Measurements from ENCODE around the gene FRRS1L. TPM values are rescaled to one million over a fixed set of nuclear protein-coding genes. Genes with fewer than 3 reads are reported as not detected.
A peak's percentile ranks its signal among the peaks of the same experiment; 100 is the strongest.

The FRRS1L gene
- total RNA-seq, 1 experiment from 2014 or later, result 1.0 TPM

DNA sequence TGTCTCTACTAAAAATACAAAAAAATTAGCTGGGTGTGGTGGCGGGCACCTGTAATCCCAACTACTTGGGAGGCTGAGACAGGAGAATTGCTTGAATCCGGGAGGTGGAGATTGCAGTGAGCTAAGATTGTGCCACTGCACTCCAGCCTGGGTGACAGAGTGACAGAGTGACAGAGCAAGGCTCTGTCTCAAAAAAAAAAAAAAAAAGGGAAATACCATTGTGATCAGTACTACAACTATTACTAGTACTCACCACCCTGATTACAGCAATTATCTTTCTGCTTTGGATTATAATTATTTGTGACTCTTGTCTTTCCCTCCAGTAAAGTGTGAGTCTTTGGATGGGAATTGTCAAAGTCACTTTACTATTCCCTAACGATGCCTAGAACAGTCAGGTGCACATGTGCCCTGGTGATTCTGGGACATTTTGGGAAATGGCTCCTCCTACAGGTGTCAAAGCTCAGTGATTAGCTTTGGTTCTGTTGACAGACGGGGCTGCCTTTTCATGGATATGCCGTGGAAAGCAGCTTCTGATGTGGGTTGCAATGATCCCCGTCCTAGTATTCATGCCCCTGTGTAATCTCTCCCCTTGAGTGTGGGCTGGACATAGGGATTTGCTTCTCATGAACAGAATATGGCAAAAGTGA lies 31.8 kb upstream of the FRRS1L start:
- TF ChIP-seq, protein P1, sequence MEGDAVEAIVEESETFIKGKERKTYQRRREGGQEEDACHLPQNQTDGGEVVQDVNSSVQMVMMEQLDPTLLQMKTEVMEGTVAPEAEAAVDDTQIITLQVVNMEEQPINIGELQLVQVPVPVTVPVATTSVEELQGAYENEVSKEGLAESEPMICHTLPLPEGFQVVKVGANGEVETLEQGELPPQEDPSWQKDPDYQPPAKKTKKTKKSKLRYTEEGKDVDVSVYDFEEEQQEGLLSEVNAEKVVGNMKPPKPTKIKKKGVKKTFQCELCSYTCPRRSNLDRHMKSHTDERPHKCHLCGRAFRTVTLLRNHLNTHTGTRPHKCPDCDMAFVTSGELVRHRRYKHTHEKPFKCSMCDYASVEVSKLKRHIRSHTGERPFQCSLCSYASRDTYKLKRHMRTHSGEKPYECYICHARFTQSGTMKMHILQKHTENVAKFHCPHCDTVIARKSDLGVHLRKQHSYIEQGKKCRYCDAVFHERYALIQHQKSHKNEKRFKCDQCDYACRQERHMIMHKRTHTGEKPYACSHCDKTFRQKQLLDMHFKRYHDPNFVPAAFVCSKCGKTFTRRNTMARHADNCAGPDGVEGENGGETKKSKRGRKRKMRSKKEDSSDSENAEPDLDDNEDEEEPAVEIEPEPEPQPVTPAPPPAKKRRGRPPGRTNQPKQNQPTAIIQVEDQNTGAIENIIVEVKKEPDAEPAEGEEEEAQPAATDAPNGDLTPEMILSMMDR (IDR thresholded peaks at IDR 0.05), result 0 out of 2 replicates have a peak, but pooled peaks have one; percentile 11
- TF ChIP-seq NFE2L1 (CRISPR knock-in tag; IDR thresholded peaks at IDR 0.05) (no peak), ZBTB21 (CRISPR knock-in tag; IDR thresholded peaks at IDR 0.05; ENCODE audit: borderline replicate concordance) (no peak), FOXJ3 (CRISPR knock-in tag; IDR thresholded peaks at IDR 0.05; ENCODE audit: borderline replicate concordance) (no peak)
- no peak overlapping the region for H3K4me3 Mint-ChIP-seq

DNA sequence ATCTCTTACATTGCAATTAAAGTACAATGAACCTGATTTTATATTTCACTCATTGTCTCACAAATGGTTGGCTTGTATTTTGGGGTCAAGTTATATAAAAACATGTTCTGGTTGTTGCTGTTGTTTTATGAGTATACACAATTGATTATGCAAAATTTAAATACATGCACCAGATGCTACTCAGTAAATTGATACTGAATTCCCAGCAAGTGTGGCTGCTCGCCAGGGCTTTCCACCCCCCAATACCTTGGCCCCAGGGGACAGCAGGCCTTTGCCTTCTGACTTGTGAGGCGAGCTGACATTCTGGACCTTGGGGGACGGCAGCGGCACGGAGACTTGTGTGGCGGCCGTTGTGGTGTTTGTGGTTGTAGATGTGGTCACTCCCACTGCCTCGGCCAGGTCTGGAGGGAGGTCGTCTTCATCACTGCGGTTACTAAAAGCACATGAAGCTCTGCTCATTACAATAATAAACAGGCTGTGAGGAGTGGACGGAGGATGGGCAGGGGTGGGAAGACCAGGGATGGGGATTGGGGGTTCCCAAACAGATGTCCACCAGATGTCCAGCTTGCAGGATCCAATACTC lies 27.0 kb upstream of the FRRS1L start:
- no peak for ATAC-seq
- Mint-ChIP-seq H3K9me3 (no peaks in the 10 kb centered on the region), H3K4me1 (peaks cover 7% of the 10 kb centered on the region), H3K27me3 (ENCODE audit: low read depth) (peaks cover 3% of the 10 kb centered on the region; the same call in 1 of the 2 replicates), H3K4me3 (no peak overlapping the region), H3K27ac (no peak overlapping the region), H3K36me3 (no peaks in the 10 kb centered on the region)
- POLR2A ChIA-PET, result no interaction called here
- TF ChIP-seq, protein P2, sequence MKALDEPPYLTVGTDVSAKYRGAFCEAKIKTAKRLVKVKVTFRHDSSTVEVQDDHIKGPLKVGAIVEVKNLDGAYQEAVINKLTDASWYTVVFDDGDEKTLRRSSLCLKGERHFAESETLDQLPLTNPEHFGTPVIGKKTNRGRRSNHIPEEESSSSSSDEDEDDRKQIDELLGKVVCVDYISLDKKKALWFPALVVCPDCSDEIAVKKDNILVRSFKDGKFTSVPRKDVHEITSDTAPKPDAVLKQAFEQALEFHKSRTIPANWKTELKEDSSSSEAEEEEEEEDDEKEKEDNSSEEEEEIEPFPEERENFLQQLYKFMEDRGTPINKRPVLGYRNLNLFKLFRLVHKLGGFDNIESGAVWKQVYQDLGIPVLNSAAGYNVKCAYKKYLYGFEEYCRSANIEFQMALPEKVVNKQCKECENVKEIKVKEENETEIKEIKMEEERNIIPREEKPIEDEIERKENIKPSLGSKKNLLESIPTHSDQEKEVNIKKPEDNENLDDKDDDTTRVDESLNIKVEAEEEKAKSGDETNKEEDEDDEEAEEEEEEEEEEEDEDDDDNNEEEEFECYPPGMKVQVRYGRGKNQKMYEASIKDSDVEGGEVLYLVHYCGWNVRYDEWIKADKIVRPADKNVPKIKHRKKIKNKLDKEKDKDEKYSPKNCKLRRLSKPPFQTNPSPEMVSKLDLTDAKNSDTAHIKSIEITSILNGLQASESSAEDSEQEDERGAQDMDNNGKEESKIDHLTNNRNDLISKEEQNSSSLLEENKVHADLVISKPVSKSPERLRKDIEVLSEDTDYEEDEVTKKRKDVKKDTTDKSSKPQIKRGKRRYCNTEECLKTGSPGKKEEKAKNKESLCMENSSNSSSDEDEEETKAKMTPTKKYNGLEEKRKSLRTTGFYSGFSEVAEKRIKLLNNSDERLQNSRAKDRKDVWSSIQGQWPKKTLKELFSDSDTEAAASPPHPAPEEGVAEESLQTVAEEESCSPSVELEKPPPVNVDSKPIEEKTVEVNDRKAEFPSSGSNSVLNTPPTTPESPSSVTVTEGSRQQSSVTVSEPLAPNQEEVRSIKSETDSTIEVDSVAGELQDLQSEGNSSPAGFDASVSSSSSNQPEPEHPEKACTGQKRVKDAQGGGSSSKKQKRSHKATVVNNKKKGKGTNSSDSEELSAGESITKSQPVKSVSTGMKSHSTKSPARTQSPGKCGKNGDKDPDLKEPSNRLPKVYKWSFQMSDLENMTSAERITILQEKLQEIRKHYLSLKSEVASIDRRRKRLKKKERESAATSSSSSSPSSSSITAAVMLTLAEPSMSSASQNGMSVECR (CRISPR knock-in tag; IDR thresholded peaks at IDR 0.05; ENCODE audit: borderline replicate concordance), result no peak
- TF ChIP-seq NFE2L1 (CRISPR knock-in tag; IDR thresholded peaks at IDR 0.05) (no peak), SMAD3 (CRISPR knock-in tag; IDR thresholded peaks at IDR 0.05; ENCODE audit: borderline replicate concordance) (no peak), TCF7 (CRISPR knock-in tag; IDR thresholded peaks at IDR 0.05; ENCODE audit: low read depth) (no peak), MXD4 (CRISPR knock-in tag; IDR thresholded peaks at IDR 0.05; ENCODE audit: borderline replicate concordance) (no peak), ZBTB21 (CRISPR knock-in tag; IDR thresholded peaks at IDR 0.05; ENCODE audit: borderline replicate concordance) (no peak), ZNF219 (CRISPR knock-in tag; IDR thresholded peaks at IDR 0.05; ENCODE audit: borderline replicate concordance) (no peak), ESRRA (CRISPR knock-in tag; IDR thresholded peaks at IDR 0.05; ENCODE audit: borderline replicate concordance) (no peak)
- TF ChIP-seq, protein P3, sequence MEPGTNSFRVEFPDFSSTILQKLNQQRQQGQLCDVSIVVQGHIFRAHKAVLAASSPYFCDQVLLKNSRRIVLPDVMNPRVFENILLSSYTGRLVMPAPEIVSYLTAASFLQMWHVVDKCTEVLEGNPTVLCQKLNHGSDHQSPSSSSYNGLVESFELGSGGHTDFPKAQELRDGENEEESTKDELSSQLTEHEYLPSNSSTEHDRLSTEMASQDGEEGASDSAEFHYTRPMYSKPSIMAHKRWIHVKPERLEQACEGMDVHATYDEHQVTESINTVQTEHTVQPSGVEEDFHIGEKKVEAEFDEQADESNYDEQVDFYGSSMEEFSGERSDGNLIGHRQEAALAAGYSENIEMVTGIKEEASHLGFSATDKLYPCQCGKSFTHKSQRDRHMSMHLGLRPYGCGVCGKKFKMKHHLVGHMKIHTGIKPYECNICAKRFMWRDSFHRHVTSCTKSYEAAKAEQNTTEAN (CRISPR knock-in tag; IDR thresholded peaks at IDR 0.05), result no peak
- TF ChIP-seq, protein P4, sequence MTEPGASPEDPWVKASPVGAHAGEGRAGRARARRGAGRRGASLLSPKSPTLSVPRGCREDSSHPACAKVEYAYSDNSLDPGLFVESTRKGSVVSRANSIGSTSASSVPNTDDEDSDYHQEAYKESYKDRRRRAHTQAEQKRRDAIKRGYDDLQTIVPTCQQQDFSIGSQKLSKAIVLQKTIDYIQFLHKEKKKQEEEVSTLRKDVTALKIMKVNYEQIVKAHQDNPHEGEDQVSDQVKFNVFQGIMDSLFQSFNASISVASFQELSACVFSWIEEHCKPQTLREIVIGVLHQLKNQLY (CRISPR knock-in tag; IDR thresholded peaks at IDR 0.05), result no peak
- TF ChIP-seq, protein P5, sequence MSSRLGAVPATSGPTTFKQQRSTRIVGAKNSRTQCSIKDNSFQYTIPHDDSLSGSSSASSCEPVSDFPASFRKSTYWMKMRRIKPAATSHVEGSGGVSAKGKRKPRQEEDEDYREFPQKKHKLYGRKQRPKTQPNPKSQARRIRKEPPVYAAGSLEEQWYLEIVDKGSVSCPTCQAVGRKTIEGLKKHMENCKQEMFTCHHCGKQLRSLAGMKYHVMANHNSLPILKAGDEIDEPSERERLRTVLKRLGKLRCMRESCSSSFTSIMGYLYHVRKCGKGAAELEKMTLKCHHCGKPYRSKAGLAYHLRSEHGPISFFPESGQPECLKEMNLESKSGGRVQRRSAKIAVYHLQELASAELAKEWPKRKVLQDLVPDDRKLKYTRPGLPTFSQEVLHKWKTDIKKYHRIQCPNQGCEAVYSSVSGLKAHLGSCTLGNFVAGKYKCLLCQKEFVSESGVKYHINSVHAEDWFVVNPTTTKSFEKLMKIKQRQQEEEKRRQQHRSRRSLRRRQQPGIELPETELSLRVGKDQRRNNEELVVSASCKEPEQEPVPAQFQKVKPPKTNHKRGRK (CRISPR knock-in tag; IDR thresholded peaks at IDR 0.05; ENCODE audit: borderline replicate concordance), result no peak
- TF ChIP-seq, protein P6, sequence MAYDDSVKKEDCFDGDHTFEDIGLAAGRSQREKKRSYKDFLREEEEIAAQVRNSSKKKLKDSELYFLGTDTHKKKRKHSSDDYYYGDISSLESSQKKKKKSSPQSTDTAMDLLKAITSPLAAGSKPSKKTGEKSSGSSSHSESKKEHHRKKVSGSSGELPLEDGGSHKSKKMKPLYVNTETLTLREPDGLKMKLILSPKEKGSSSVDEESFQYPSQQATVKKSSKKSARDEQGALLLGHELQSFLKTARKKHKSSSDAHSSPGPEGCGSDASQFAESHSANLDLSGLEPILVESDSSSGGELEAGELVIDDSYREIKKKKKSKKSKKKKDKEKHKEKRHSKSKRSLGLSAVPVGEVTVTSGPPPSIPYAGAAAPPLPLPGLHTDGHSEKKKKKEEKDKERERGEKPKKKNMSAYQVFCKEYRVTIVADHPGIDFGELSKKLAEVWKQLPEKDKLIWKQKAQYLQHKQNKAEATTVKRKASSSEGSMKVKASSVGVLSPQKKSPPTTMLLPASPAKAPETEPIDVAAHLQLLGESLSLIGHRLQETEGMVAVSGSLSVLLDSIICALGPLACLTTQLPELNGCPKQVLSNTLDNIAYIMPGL (CRISPR knock-in tag; IDR thresholded peaks at IDR 0.05), result no peak
- no peak for DNase-seq (ENCODE audit: low spot score)
- CTCF ChIA-PET, result interaction anchor here (0.6 to 1.9 kb wide), 4 partner anchors 11 to 215 kb away, joined by 3 to 13 read pairs (median 6); no protein-coding TSS in a partner anchor

More for the DNA sequence above, 31.8 kb upstream of the FRRS1L start:
- no peak overlapping the region for H3K27ac Mint-ChIP-seq
- POLR2A ChIA-PET, result interaction anchor here (0.7 kb wide), 1 partner anchor 124 kb away, joined by 3 read pairs; no protein-coding TSS in a partner anchor
- no peaks in the 10 kb centered on the region for H3K9me3 Mint-ChIP-seq
- H3K27me3 Mint-ChIP-seq (ENCODE audit: low read depth), result no peaks in the 10 kb centered on the region
- peak; percentile 86 for ATAC-seq
- H3K4me1 Mint-ChIP-seq, result no peaks in the 10 kb centered on the region
- CTCF ChIA-PET, result interaction anchor here (0.8 to 3.6 kb wide), 14 partner anchors 13 to 271 kb away, joined by 3 to 27 read pairs (median 4); no protein-coding TSS in a partner anchor
- H3K36me3 Mint-ChIP-seq, result no peaks in the 10 kb centered on the region
- no peak for DNase-seq (ENCODE audit: low spot score)
